Measurements from ENCODE around the gene FCRL3.

DNA sequence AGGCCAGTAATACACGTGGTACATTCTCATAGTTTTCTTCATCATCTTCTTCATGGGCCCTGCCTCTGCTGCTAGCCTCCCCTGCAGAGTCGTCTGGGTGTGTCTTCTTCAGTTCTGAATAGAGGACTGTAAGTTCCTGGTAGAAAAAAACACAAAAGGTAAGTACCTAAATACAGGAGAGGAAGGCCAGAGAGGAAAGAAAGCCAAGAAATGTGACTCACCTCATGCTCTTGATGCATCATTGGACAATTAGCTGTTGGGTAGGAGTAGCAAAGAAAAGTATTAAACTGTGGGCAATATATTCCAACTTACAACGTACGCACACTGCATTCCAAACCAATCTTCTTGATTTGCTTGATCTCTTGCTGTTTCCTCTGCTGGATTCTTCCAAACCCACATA is 21.8 kb downstream of the FCRL3 start:
- TF ChIP-seq CTCF (IDR thresholded peaks at IDR 0.05; ENCODE audit: insufficient read depth, low read length, poor library complexity, severe bottlenecking): no peak
- TF ChIP-seq EZH2phosphoT487 (conservative IDR thresholded peaks at IDR 0.05; ENCODE audit: low read length): no peak

All from SU-DHL-6 (cell line).